ENCODE results near the gene DBNDD2.

Gene DBNDD2

GRCh38 chr20:45407783-45408645, at the start of gene DBNDD2:
Gene DBNDD2, plus strand, starts transcription at chr20:45408289. Its CDS starts 179 bp downstream, at chr20:45408468.
- peak in 12 of 14 donors; percentile 45 to 95 (median 80) for DNase-seq

- DNase-seq, result no peak
These were observed 49.1 kb upstream of the DBNDD2 start for GRCh38 chr20:45359069-45359405.

- no peak for DNase-seq
These were observed 48.5 kb upstream of the DBNDD2 start for GRCh38 chr20:45359406-45360148.

- no peak for DNase-seq
These were observed 46.3 kb upstream of the DBNDD2 start for GRCh38 chr20:45361793-45362192.

- peak; percentile 96 to 99 (median 98) for DNase-seq
These were observed 45.1 kb upstream of the DBNDD2 start, which contains the start of gene SYS1 for GRCh38 chr20:45362804-45363610. Gene SYS1, plus strand, starts transcription at chr20:45363156. Its CDS starts 376 bp downstream, at chr20:45363532.

- no peak for DNase-seq
These were observed 44.2 kb upstream of the DBNDD2 start for GRCh38 chr20:45363611-45364492.

- DNase-seq, result no peak
These were observed 42.6 kb upstream of the DBNDD2 start for GRCh38 chr20:45365444-45365970.

GRCh38 chr20:45366192-45366591, 41.9 kb upstream of the DBNDD2 start:
- no peak for DNase-seq

GRCh38 chr20:45366631-45367030, 41.5 kb upstream of the DBNDD2 start:
- no peak for DNase-seq

GRCh38 chr20:45367126-45367525, 41.0 kb upstream of the DBNDD2 start:
- DNase-seq, result no peak

- DNase-seq, result peak in 1 of 14 donors; percentile 19
These were observed 39.7 kb upstream of the DBNDD2 start for GRCh38 chr20:45368221-45368980.

GRCh38 chr20:45370571-45371160, 37.4 kb upstream of the DBNDD2 start:
- DNase-seq, result no peak

GRCh38 chr20:45372241-45372640, 35.8 kb upstream of the DBNDD2 start:
- no peak for DNase-seq

GRCh38 chr20:45372646-45373352, 35.3 kb upstream of the DBNDD2 start:
- peak in 12 of 14 donors; percentile 15 to 77 (median 61) for DNase-seq

GRCh38 chr20:45373353-45374100, 34.6 kb upstream of the DBNDD2 start:
- peak in 13 of 14 donors; percentile 43 to 92 (median 81) for DNase-seq

GRCh38 chr20:45374101-45374467, 34.0 kb upstream of the DBNDD2 start:
- no peak for DNase-seq

GRCh38 chr20:45374966-45375365, 33.1 kb upstream of the DBNDD2 start:
- no peak for DNase-seq

- no peak for DNase-seq
These were observed 30.8 kb upstream of the DBNDD2 start for GRCh38 chr20:45377269-45377668.

- DNase-seq, result peak in 10 of 14 donors; percentile 15 to 65 (median 41)
These were observed 29.9 kb upstream of the DBNDD2 start, which contains the start of gene TP53TG5 for GRCh38 chr20:45378191-45378590. Gene TP53TG5, minus strand, starts transcription at chr20:45378325. Its CDS starts 89 bp downstream, at chr20:45378236.

Measured in C1 segment of cervical spinal cord (tissue), 14 donors.